K562 (cell line): ENCODE data around the gene COL1A1. TPM values are rescaled to one million over a fixed set of nuclear protein-coding genes. Genes with fewer than 3 reads are reported as not detected.
A peak's percentile ranks its signal among the peaks of the same experiment; 100 is the strongest.

Source experiments
- ATAC-seq: fragments of 200-7000 bp; cut with Tn5 transposase; 3 replicates; pipeline ENCODE4 v1.9.1; 2020; ENCODE audit warnings: moderate library complexity
- BruUV-seq: library from RNA; stranded (reverse); fragments of 400-500 nt; replicated peaks from 2 replicates; lab custom pipeline; 2021; lab: Mats Ljungman, UMichigan
- CTCF ChIA-PET: fragments of 300-600 bp; formaldehyde crosslinking; extraction: SDS; loops from one replicate; lab custom pipeline; 2021; ENCODE audit warnings: low intra/inter-chr PET ratio; lab: Yijun Ruan, JAX
- POLR2A ChIA-PET: fragments of 300-600, 350-650 bp; sonication (Branson Sonifier 250); formaldehyde crosslinking; extraction: SDS; loops from one replicate; lab custom pipeline; 2021; ENCODE audit warnings: antibody characterized with exemption, inconsistent platforms; lab: Yijun Ruan, JAX
- DNase-seq, 4 experiments: peaks; one replicate each; pipeline versions ENCODE4 v3.0.0 to v3.0.0-alpha.2; 2011 to 2018; ENCODE audit warnings: low spot score in 3 of 4, mixed read lengths in 3 of 4; ENCODE audit errors: extremely low read depth in 1 of 4
- FAIRE-seq: peaks from 2 replicates; lab custom pipeline; 2011; peaks lifted over from hg19 to GRCh38; lab: Jason Lieb, UNC
- H2AFZ ChIP-seq: 2 replicates; pipeline ENCODE4 v1.6.0; 2011; ENCODE audit warnings: low read depth, low read length, control low read depth, inconsistent platforms
- H3K27ac ChIP-seq: fragments of 200-600 bp; 3 replicates; pipeline ENCODE4 v1.8.0; 2011; ENCODE audit warnings: low read depth, mild to moderate bottlenecking, control low read depth, inconsistent platforms, low read length, moderate library complexity, mixed read lengths; ENCODE audit errors: extremely low read depth
- H3K27me3 ChIP-seq, 2 experiments: fragments of 300-600 bp in 1 of 2; 2 replicates in 1 of 2; 3 replicates in 1 of 2; pipeline versions ENCODE4 v1.6.0 to v1.8.0; 2011; ENCODE audit warnings: inconsistent platforms in 2 of 2, low read length in 2 of 2, mild to moderate bottlenecking in 1 of 2, mixed read lengths in 1 of 2, moderate library complexity in 1 of 2; ENCODE audit not compliant: control insufficient read depth in 2 of 2, insufficient read depth in 2 of 2
- H3K36me3 ChIP-seq: fragments of 300-600 bp; 3 replicates; pipeline ENCODE4 v1.8.0; 2011; ENCODE audit warnings: mild to moderate bottlenecking, low read length, inconsistent platforms; ENCODE audit not compliant: control insufficient read depth, insufficient read depth
- H3K4me1 ChIP-seq, 2 experiments: fragments of 200-600 bp in 1 of 2; replicated peaks in 1 of 2; 2 replicates in 1 of 2; 3 replicates in 1 of 2; pipeline versions ENCODE4 v1.5.1 to v1.8.0; 2011; ENCODE audit warnings: inconsistent platforms in 2 of 2, low read length in 2 of 2, mild to moderate bottlenecking in 1 of 2, mixed read lengths in 1 of 2, moderate library complexity in 1 of 2; ENCODE audit not compliant: control insufficient read depth in 2 of 2, insufficient read depth in 2 of 2
- H3K4me2 ChIP-seq: 2 replicates; pipeline ENCODE4 v1.6.1; 2011; ENCODE audit warnings: low read length, control low read depth, inconsistent platforms, mixed read lengths; ENCODE audit not compliant: insufficient read depth
- H3K4me3 ChIP-seq: fragments of 200-600 bp; sonication (generic), shearing (Covaris generic); 2 replicates; pipeline ENCODE4 v1.5.1; 2016; ENCODE audit warnings: control low read depth, inconsistent platforms
- H3K79me2 ChIP-seq: fragments of 200-600 bp; 3 replicates; pipeline ENCODE4 v1.8.0; 2011; ENCODE audit warnings: low read length, inconsistent platforms; ENCODE audit not compliant: control insufficient read depth, insufficient read depth
- H3K9ac ChIP-seq, 2 experiments: 2 replicates each; pipeline versions ENCODE4 v1.6.0 to v1.6.1; 2011; ENCODE audit warnings: low read depth in 2 of 2, low read length in 2 of 2, control low read depth in 1 of 2, inconsistent platforms in 1 of 2, mild to moderate bottlenecking in 1 of 2, mixed read lengths in 1 of 2; ENCODE audit not compliant: insufficient read depth in 1 of 2
- H3K9me1 ChIP-seq: one replicate; pipeline ENCODE4 v1.6.0; 2011; ENCODE audit warnings: inconsistent platforms, mild to moderate bottlenecking, low read length, moderate library complexity; ENCODE audit not compliant: control insufficient read depth, insufficient read depth
- H3K9me3 ChIP-seq: replicated peaks from 2 replicates; pipeline ENCODE4 v1.5.1; 2011; ENCODE audit warnings: low read depth, low read length, inconsistent platforms; ENCODE audit not compliant: control insufficient read depth, insufficient read depth
- H4K20me1 ChIP-seq: replicated peaks from 2 replicates; pipeline ENCODE4 v1.6.1; 2011; ENCODE audit warnings: low read length, inconsistent platforms, mixed read lengths; ENCODE audit not compliant: control insufficient read depth, insufficient read depth
- CEBPB ChIP-seq: fragments of 450-650 bp; IDR thresholded peaks from 2 replicates; pipeline ENCODE4 v1.6.1; 2016; ENCODE audit warnings: missing genetic modification characterization, missing compliant biosample characterization
- CEBPG ChIP-seq, 3 experiments: fragments of 200-800 bp in 1 of 3; sonication (Bioruptor generic) in 1 of 3; sonication (generic) in 1 of 3; formaldehyde crosslinking in 1 of 3; IDR thresholded peaks in 2 of 3; conservative IDR thresholded peaks in 1 of 3; 2 replicates each; pipeline versions ENCODE4 v1.6.1 to v1.8.0; 2016 to 2022; ENCODE audit warnings: missing compliant biosample characterization in 2 of 3, missing genetic modification characterization in 2 of 3, mild to moderate bottlenecking in 1 of 3, missing genetic modification reagents in 1 of 3
- E2F8 ChIP-seq: fragments of 450-650 bp; IDR thresholded peaks from 2 replicates; pipeline ENCODE4 v1.7.1; 2018; ENCODE audit warnings: mild to moderate bottlenecking, low read depth; ENCODE audit not compliant: partially characterized antibody
- HNRNPK ChIP-seq: fragments of 200-400 bp; formaldehyde crosslinking; IDR thresholded peaks from one replicate; pipeline ENCODE4 v1.6.1; 2018; ENCODE audit warnings: mild to moderate bottlenecking, low read depth, low read length; ENCODE audit not compliant: poor library complexity, severe bottlenecking
- MCM5 ChIP-seq: fragments of 450-650 bp; IDR thresholded peaks from 2 replicates; pipeline ENCODE4 v1.6.1; 2016; ENCODE audit warnings: low read depth
- NR4A1 ChIP-seq, 2 experiments: fragments of 250-450 bp in 1 of 2; fragments of 450-650 bp in 1 of 2; sonication (Bioruptor Pico) in 1 of 2; IDR thresholded peaks; 2 replicates each; pipeline versions ENCODE4 v1.4.0 to v1.6.1; 2016 to 2020; ENCODE audit warnings: mild to moderate bottlenecking in 2 of 2, missing compliant biosample characterization in 1 of 2, missing genetic modification characterization in 1 of 2, moderate library complexity in 1 of 2
- STAG1 ChIP-seq: sonication (generic); formaldehyde crosslinking; IDR thresholded peaks from 2 replicates; pipeline ENCODE4 v1.5.0; 2020; ENCODE audit warnings: missing genetic modification reagents, borderline replicate concordance
- ZNF584 ChIP-seq: fragments of 200-800 bp; sonication (Bioruptor generic); IDR thresholded peaks from 2 replicates; pipeline ENCODE4 v1.6.1; 2016; ENCODE audit warnings: low read depth, mild to moderate bottlenecking, missing genetic modification characterization, missing compliant biosample characterization
- ZNF79 ChIP-seq: fragments of 250-450 bp; sonication (Bioruptor Pico); IDR thresholded peaks from 2 replicates; pipeline ENCODE4 v1.4.0; 2020; ENCODE audit warnings: low read depth, mild to moderate bottlenecking, moderate library complexity
- WGBS: fragments of 100-300 bp; shearing (Covaris generic); methylation state at CpG from one replicate; pipeline ENCODE4 v1.1.6; 2016; ENCODE audit warnings: low coverage, mixed read lengths; ENCODE audit not compliant: insufficient coverage; ENCODE audit errors: missing lambda C conversion rate; 5-methylcytosine and 5-hydroxymethylcytosine counted together
- in situ Hi-C: fragments of 300-500 bp; cut with MboI; formaldehyde crosslinking; loops from 4 replicates; pipeline ENCODE4 v1.15.0; 2018; ENCODE audit warnings: inconsistent platforms, mixed read lengths
- intact Hi-C: fragments of 100-400 bp; cut with micrococcal nuclease; formaldehyde crosslinking; loops from 2 replicates; pipeline ENCODE4 v1.14.2; 2022
- polyA plus RNA-seq, 8 experiments: library from polyadenylated mRNA; depleted of rRNA in 4 of 8; stranded (reverse) in 5 of 8; unstranded in 3 of 8; fragments of >200 nt; fragmentation: Nextera tagmentation in 2 of 8; fragmentation: Illumina TruSeq in 1 of 8; extraction: Ambion mirVana in 2 of 8; extraction: Trizol in 1 of 8; gene quantifications; 2 replicates each; pipeline versions ENCODE4 v1.2.1 to v1.2.3, GENCODE V29; 2011 to 2014; ENCODE audit warnings: inconsistent platforms in 1 of 8, missing spikeins in 1 of 8
- total RNA-seq, 7 experiments: library from RNA; depleted of rRNA in 6 of 7; stranded (reverse); fragments of >200 nt in 6 of 7; fragmentation: Illumina TruSeq in 2 of 7; extraction: Trizol in 2 of 7; gene quantifications; 2 replicates each; pipeline versions ENCODE4 v1.2.1 to v1.2.3, GENCODE V29; 2011 to 2021; ENCODE audit warnings: low replicate concordance in 1 of 7
- TF ChIP-seq, protein P1 (sequence below): sonication (generic); formaldehyde crosslinking; IDR thresholded peaks from 2 replicates; pipeline ENCODE4 v1.9.0; 2022; ENCODE audit warnings: mild to moderate bottlenecking, missing genetic modification reagents
- TF ChIP-seq, protein P2 (sequence below): fragments of 450-650 bp; IDR thresholded peaks from 2 replicates; pipeline ENCODE4 v1.6.1; 2016

Gene COL1A1
- total and polyA plus RNA-seq, 9 of the 15 experiments (the other 6 are each of a cell fraction or from before 2014, with no cell fraction given): 0.04 to 3.4 (median 0.18) TPM

- Histone ChIP-seq H3K27me3 (peaks cover 2 to 5% of the 10 kb centered on the region in 2 experiments; a peak in 2 of 5 replicates), H4K20me1 (no peaks in the 10 kb centered on the region), H2AFZ (no peak overlapping the region), H3K9ac (no peak overlapping the region), H3K79me2 (no peaks in the 10 kb centered on the region), H3K4me1 (peaks cover 27 to 31% of the 10 kb centered on the region in 2 experiments), H3K4me2 (no peak overlapping the region), H3K9me1 (no peaks in the 10 kb centered on the region), H3K27ac (no peak overlapping the region), H3K9me3 (no peaks in the 10 kb centered on the region), H3K4me3 (no peak overlapping the region), H3K36me3 (no peaks in the 10 kb centered on the region)
- intact Hi-C loops (no loop called here), in situ Hi-C loops (no loop called here)
- ChIA-PET CTCF (no interaction called here), POLR2A (interaction anchor here (0.7 to 1.1 kb wide), 2 partner anchors 24 to 50 kb away, joined by 3 to 4 read pairs; no protein-coding TSS in a partner anchor)
- WGBS: 16% methylated on average over 8 of the region's 8 CpGs
- ATAC-seq (no peak), DNase-seq (no peak), FAIRE-seq (no peak)
- BruUV-seq: no TSS peak
- TF ChIP-seq NR4A1 (CRISPR knock-in tag; IDR thresholded peaks at IDR 0.05) (no peak), NR4A1 (tag; IDR thresholded peaks at IDR 0.05) (no peak), E2F8 (no peak), STAG1 (CRISPR knock-in tag) (no peak), CEBPB (0 out of 2 replicates have a peak, but pooled peaks have one; percentile 19), MCM5 (no peak), ZNF584 (CRISPR knock-in tag) (no peak), ZNF79 (CRISPR knock-in tag) (no peak), HNRNPK (no peak), CEBPG (CRISPR knock-in tag; IDR thresholded peaks at IDR 0.05) (no peak), CEBPG (tag; conservative IDR thresholded peaks at IDR 0.05 in 1 of 2, IDR thresholded peaks at IDR 0.05 in 1 of 2) (peak; percentile 9 to 36; a peak in 1 of 4 replicates)
- TF ChIP-seq, protein P1, sequence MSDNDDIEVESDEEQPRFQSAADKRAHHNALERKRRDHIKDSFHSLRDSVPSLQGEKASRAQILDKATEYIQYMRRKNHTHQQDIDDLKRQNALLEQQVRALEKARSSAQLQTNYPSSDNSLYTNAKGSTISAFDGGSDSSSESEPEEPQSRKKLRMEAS (CRISPR knock-in tag): no peak
- TF ChIP-seq, protein P2, sequence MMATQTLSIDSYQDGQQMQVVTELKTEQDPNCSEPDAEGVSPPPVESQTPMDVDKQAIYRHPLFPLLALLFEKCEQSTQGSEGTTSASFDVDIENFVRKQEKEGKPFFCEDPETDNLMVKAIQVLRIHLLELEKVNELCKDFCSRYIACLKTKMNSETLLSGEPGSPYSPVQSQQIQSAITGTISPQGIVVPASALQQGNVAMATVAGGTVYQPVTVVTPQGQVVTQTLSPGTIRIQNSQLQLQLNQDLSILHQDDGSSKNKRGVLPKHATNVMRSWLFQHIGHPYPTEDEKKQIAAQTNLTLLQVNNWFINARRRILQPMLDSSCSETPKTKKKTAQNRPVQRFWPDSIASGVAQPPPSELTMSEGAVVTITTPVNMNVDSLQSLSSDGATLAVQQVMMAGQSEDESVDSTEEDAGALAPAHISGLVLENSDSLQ: no peak
Observed at GRCh38 chr17:50214976-50215760, 13.7 kb upstream of the COL1A1 start.
